GM18517 (cell line): Measurements from ENCODE around the gene COL6A5.

Experiments used
- ATAC-seq: cut with Tn5 transposase; IDR thresholded peaks from one replicate; pipeline ENCODE4 v1.9.1; 2021; ENCODE audit warnings: mild to moderate bottlenecking, moderate library complexity; ENCODE audit not compliant: unreplicated experiment

COL6A5 gene

GRCh38 chr3:130514681-130515080 lies 169.2 kb downstream of the COL6A5 start:
- no peak for ATAC-seq

GRCh38 chr3:130515755-130516154 lies 170.3 kb downstream of the COL6A5 start:
- ATAC-seq, result no peak

DNA sequence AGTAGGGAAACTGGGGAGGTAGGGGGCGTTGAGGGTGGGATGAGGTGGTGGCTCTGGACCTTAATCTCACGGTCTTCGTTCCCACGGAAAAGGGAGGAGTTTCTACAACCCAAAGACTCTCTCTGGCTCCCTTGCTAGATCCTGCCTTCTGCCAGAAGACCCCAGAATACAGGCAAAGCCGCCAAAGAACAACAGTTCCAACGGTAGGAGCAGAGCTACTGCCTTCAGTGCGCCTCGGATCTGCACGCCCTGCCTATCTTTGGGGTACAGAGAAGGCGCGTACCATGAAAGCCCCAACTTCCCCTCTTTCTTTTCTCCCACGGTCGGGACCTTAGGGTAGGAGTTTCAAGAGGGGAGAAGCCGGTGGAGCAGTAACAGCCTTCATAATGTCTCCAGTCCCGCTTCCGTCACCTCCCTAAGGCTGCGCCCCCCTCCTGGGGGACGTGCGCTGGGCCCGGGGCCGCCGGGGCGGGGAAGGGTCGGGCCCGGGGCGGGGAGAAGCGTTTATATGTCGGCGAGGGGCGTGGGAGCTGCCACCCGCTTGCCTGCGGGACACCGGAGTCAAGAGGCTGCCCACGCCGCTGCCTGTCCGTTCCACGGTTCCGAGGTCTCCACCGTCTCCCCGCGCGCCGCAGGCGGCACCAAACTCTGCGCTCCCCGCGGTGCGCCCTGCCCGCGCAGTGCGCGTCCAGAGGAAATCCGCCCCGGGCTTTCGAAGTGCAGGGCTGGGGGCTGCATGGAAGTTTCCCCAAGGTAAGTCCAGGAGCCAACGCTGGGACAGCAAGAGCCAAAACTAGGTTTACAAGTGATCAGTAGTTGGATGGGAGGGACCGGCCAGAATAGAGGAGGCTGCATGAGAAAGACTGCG lies 171.4 kb downstream of the COL6A5 start, which contains the start of gene COL6A6:
Gene COL6A6 (plus strand): TSS at position 533 of the 868 bp plus-strand sequence. CDS start 43,188 bp downstream, outside the sequence.
- ATAC-seq, result no peak

DNA sequence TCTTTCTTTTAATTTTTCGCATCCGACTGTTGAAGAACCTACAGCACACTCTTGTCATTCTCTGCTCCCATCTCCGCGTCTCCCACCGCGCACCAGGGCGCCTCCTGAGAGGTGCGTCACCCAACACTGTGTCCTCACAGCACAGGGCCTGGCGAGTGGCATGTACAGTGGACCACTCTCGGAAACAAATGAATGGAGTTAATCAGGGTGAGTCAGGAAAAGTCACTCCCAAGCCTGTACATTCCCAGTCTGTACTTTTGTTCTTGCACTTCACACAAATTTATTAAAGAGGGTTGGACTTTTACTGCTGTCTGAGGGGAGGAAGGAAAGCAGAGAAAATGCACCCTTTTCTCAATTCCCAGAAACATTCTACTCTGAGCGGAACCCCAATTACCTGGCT lies 172.1 kb downstream of the COL6A5 start:
- ATAC-seq, result no peak

DNA sequence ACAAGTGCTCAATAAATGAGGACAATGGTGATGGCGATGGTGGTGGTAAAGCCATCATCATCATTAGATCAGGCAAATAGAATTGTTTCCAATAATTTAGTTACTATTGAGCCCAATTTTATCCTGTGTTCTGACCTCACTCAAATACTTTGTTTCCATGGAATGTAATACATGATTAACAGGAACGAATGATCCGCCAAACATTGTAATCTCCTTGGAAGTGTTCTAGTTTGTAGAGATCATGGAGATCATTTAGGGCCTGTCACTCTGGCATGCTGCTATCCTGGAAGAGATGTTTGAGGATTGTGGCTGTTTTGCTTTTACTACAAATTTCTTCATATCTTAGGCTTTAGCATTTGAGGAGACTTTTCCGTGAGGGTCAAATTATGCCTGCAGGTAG lies 174.3 kb downstream of the COL6A5 start:
- no peak for ATAC-seq

DNA sequence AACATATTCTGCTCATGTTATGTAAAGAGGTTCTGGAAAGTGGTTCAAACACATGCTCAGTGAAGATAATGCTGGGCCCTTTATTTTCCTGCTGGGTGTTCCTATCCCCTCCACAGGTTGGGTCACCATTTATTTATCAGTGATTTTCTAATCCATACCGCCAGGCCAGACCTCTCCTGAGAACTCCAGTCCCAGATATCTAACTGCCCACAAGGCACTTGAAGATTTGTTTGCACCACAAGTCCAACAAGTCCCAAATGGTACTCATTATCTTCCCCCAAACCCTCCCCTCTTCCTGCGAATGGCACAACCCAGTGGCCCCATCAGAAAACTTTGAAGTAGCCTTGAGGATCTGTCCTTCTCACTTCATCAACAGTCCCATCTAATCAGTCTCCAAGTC lies 176.9 kb downstream of the COL6A5 start:
- ATAC-seq, result no peak

- no peak for ATAC-seq
These were observed 182.0 kb downstream of the COL6A5 start for GRCh38 chr3:130527426-130527825.

GRCh38 chr3:130528120-130528519 lies 182.6 kb downstream of the COL6A5 start:
- no peak for ATAC-seq

DNA sequence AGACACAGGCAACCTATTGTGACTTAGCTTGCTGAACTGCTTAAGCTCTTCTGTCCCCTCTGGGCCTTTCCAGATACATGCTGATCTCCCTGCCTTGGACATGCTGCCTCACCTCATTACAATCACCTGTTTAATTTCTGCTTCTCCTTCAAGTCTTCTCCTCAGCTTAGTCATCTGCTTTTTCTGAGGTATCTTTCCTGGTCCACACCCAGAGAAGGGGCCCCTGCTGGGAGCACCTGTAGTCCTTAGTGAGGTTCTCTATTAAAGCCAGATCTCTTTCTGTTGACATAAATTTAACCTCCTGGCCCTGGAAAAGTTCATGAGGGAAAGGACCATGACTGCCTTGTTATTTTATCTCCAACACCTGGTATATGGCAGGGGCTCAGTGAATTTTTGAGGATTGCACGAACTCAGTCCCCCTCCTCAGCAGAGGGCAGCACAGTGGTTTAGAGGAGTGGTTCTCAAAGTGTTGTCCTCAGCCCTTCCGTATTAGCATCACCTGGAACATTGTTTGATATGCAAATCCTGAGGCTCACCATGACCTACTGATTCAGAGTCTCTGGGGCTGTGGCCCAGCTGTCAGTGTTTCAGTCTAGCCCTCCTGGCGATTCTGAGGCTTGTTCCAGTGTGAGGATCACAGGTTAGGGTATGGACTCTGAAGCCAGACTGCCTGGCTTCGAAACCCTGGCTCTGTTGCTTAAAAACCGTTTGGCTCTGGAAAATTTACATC lies 184.2 kb downstream of the COL6A5 start:
- ATAC-seq, result no peak

GRCh38 chr3:130533247-130533646 lies 187.8 kb downstream of the COL6A5 start:
- no peak for ATAC-seq
